Upper lobe of left lung (tissue), 6 donors: Measurements from ENCODE around the gene PRKCZ. TPM values are rescaled to one million over a fixed set of nuclear protein-coding genes. Genes with fewer than 3 reads are reported as not detected.

Experiments used
- ATAC-seq, 2 donors: fragments of 200-7000 bp; cut with Tn5 transposase; one replicate each; pipeline ENCODE4 v1.9.1; 2022; ENCODE audit warnings: mild to moderate bottlenecking in 2 of 2, moderate library complexity in 2 of 2; ENCODE audit not compliant: low FRiP score in 2 of 2
- DNase-seq, 2 donors: peaks; one replicate each; pipeline ENCODE4 v3.0.0-alpha.2; 2019 to 2020
- H3K27ac ChIP-seq, 4 donors: fragments of 200-600 bp; sonication (generic); one replicate each; pipeline ENCODE4 v1.5.1; 2016 to 2019
- H3K27me3 ChIP-seq, 4 donors: fragments of 200-600 bp; sonication (generic); one replicate each; pipeline ENCODE4 v1.5.1; 2017 to 2019
- H3K36me3 ChIP-seq, 4 donors: fragments of 200-600 bp; sonication (generic); one replicate each; pipeline ENCODE4 v1.5.1; 2016 to 2019
- H3K4me1 ChIP-seq, 4 donors: fragments of 200-600 bp; sonication (generic); one replicate each; pipeline ENCODE4 v1.5.1; 2018 to 2019
- H3K4me3 ChIP-seq, 4 donors: fragments of 200-600 bp; sonication (generic); one replicate each; pipeline ENCODE4 v1.5.1; 2017 to 2019; ENCODE audit warnings: mild to moderate bottlenecking in 2 of 4, moderate library complexity in 1 of 4
- H3K9me3 ChIP-seq, 4 donors: fragments of 200-600 bp; sonication (generic); one replicate each; pipeline ENCODE4 v1.5.1; 2018 to 2019
- CTCF ChIP-seq, 6 experiments: fragments of 450-650 bp in 4 of 6; fragments of 200-600 bp in 2 of 6; sonication (generic) in 2 of 6; IDR thresholded peaks; one replicate each; pipeline ENCODE4 v1.5.1; 2016 to 2019; ENCODE audit warnings: antibody characterized with exemption in 6 of 6
- EP300 ChIP-seq, 4 donors: sonication (generic); formaldehyde crosslinking; IDR thresholded peaks; one replicate each; pipeline ENCODE4 v1.5.1; 2017; ENCODE audit warnings: antibody characterized with exemption in 4 of 4, control low read depth in 2 of 4
- POLR2A ChIP-seq, 4 donors: fragments of 450-650 bp; IDR thresholded peaks; one replicate each; pipeline ENCODE4 v1.5.1; 2016 to 2017; ENCODE audit warnings: antibody characterized with exemption in 4 of 4, mild to moderate bottlenecking in 2 of 4
- POLR2AphosphoS5 ChIP-seq, 2 donors: sonication (generic); formaldehyde crosslinking; IDR thresholded peaks; one replicate each; pipeline ENCODE4 v1.5.1; 2017; ENCODE audit warnings: antibody characterized with exemption in 2 of 2
- WGBS, 2 donors: methylation state at CpG; one replicate each; pipeline ENCODE4 v1.1.5; 2017 to 2018; 5-methylcytosine and 5-hydroxymethylcytosine counted together
- total RNA-seq, 6 donors: library from RNA; depleted of rRNA in 4 of 6; stranded (reverse); fragments of >200 nt in 4 of 6; gene quantifications; one replicate each; pipeline versions ENCODE4 v1.1.0 to v1.2.1, GENCODE V29; 2016 to 2021
- donor health status: DM: no; HTN: no; CAD: no; lungs with moderate emphysema.
- donor health status: DM: no; HTN: yes; CAD: no; lungs with severe emphysema.

PRKCZ gene
- total RNA-seq, 6 donors from 2014 or later, result 107 to 169 (median 138) TPM

GRCh38 chr1:2087766-2088165 lies 37.6 kb downstream of the PRKCZ start:
- no peak for TF ChIP-seq POLR2A (IDR thresholded peaks at IDR 0.05)
- no peak for TF ChIP-seq EP300 (IDR thresholded peaks at IDR 0.05)
- no peak for TF ChIP-seq POLR2AphosphoS5 (IDR thresholded peaks at IDR 0.05)
- TF ChIP-seq CTCF (IDR thresholded peaks at IDR 0.05), result no peak
- Histone ChIP-seq H3K4me1 (no peaks in the 10 kb centered on the region), H3K36me3 (peaks cover 0 to 4% (median 1%) of the 10 kb centered on the region in 4 donors), H3K4me3 (no peak overlapping the region), H3K27ac (no peak overlapping the region), H3K27me3 (no peaks in the 10 kb centered on the region), H3K9me3 (no peaks in the 10 kb centered on the region)
- WGBS, 2 donors, result 69 to 77% methylated on average over 11 to 19 of the region's 21 CpGs
- no peak for ATAC-seq
- peak in 1 of 2 donors; percentile 66 for DNase-seq

- DNase-seq (peak in 1 of 2 donors; percentile 59), ATAC-seq (no peak)
- H3K4me1 ChIP-seq, result no peaks in the 10 kb centered on the region
- H3K27me3 ChIP-seq, result no peaks in the 10 kb centered on the region
- 76 to 93% methylated on average over 16 of the region's 16 CpGs for WGBS, 2 donors
- peaks cover 0 to 4% (median 1%) of the 10 kb centered on the region in 4 donors for H3K36me3 ChIP-seq
- H3K4me3 ChIP-seq, result no peak overlapping the region
- no peak overlapping the region for H3K27ac ChIP-seq
- TF ChIP-seq POLR2A (IDR thresholded peaks at IDR 0.05), result no peak
- no peaks in the 10 kb centered on the region for H3K9me3 ChIP-seq
These were observed 38.2 kb downstream of the PRKCZ start for GRCh38 chr1:2088458-2088857.

- Histone ChIP-seq H3K4me3 (no peak overlapping the region), H3K4me1 (no peaks in the 10 kb centered on the region), H3K36me3 (peaks cover 0 to 4% (median 1%) of the 10 kb centered on the region in 4 donors), H3K27ac (no peak overlapping the region), H3K27me3 (no peaks in the 10 kb centered on the region), H3K9me3 (no peaks in the 10 kb centered on the region)
- ATAC-seq (no peak), DNase-seq (peak in 1 of 2 donors; percentile 51)
- TF ChIP-seq EP300 (IDR thresholded peaks at IDR 0.05), result no peak
- no peak for TF ChIP-seq POLR2A (IDR thresholded peaks at IDR 0.05)
- no peak for TF ChIP-seq CTCF (IDR thresholded peaks at IDR 0.05)
- no peak for TF ChIP-seq POLR2AphosphoS5 (IDR thresholded peaks at IDR 0.05)
- WGBS, 2 donors, result 87 to 92% methylated on average over 13 to 17 of the region's 17 CpGs
These were observed 38.8 kb downstream of the PRKCZ start for GRCh38 chr1:2089051-2089450.

GRCh38 chr1:2090216-2090890 lies 40.1 kb downstream of the PRKCZ start:
- no peaks in the 10 kb centered on the region for H3K4me1 ChIP-seq
- ATAC-seq (no peak), DNase-seq (peak in 1 of 2 donors; percentile 64)
- H3K27me3 ChIP-seq, result no peaks in the 10 kb centered on the region
- TF ChIP-seq POLR2A (IDR thresholded peaks at IDR 0.05) (no peak), EP300 (IDR thresholded peaks at IDR 0.05) (no peak), CTCF (IDR thresholded peaks at IDR 0.05) (no peak), POLR2AphosphoS5 (IDR thresholded peaks at IDR 0.05) (no peak)
- WGBS, 2 donors, result 83 to 95% methylated on average over 13 to 19 of the region's 22 CpGs
- H3K27ac ChIP-seq, result no peak overlapping the region
- H3K4me3 ChIP-seq, result no peak overlapping the region
- no peaks in the 10 kb centered on the region for H3K9me3 ChIP-seq
- H3K36me3 ChIP-seq, result peaks cover 0 to 4% (median 1%) of the 10 kb centered on the region in 4 donors

GRCh38 chr1:2091611-2092604 lies 41.7 kb downstream of the PRKCZ start:
- peak in 1 of 2 donors; percentile 49 for ATAC-seq
- Histone ChIP-seq H3K4me1 (no peaks in the 10 kb centered on the region), H3K4me3 (no peak overlapping the region), H3K27ac (no peak overlapping the region), H3K27me3 (no peaks in the 10 kb centered on the region), H3K36me3 (peaks cover 0 to 4% (median 1%) of the 10 kb centered on the region in 4 donors), H3K9me3 (no peaks in the 10 kb centered on the region)
- no peak for TF ChIP-seq POLR2AphosphoS5 (IDR thresholded peaks at IDR 0.05)
- TF ChIP-seq CTCF (IDR thresholded peaks at IDR 0.05), result peak; percentile 33 to 55 (median 45)
- whole genome bisulfite sequencing, 2 donors, result 64% methylated on average over 42 to 48 of the region's 48 CpGs
- DNase-seq, result peak; percentile 37 to 82
